Measurements from ENCODE around the gene TMEFF2. TPM values are rescaled to one million over a fixed set of nuclear protein-coding genes. Genes with fewer than 3 reads are reported as not detected.

Gene TMEFF2
- total and polyA plus RNA-seq, 2 of the 4 experiments (the other 2 are of a cell fraction) = 1.3 to 3.0 TPM

GRCh38 chr2:192016265-192016664 is 178.5 kb downstream of the TMEFF2 start:
- in situ Hi-C loops (cut with MboI; ENCODE audit: low sequenced_read_pairs) (no loop called here), dilution Hi-C loops (cut with HindIII; ENCODE audit: low sequenced_read_pairs, unreplicated experiment) (no loop called here), intact Hi-C loops (cut with micrococcal nuclease) (no loop called here)
- no peak overlapping the region for H4K8ac ChIP-seq (ENCODE audit: low read depth in 2 of 2, low read length in 2 of 2)
- no peaks in the 10 kb centered on the region for H3K79me1 ChIP-seq (ENCODE audit: low read depth in 1 of 2, low read length in 2 of 2)
- no peaks in the 10 kb centered on the region for H3K9me3 ChIP-seq (ENCODE audit: control insufficient read depth, insufficient read depth, low read length)
- BruUV-seq (replicated peaks) = no TSS peak
- no peaks in the 10 kb centered on the region for H4K20me1 ChIP-seq (ENCODE audit: insufficient read depth, low read length)
- no peak overlapping the region for H3K4me3 ChIP-seq (ENCODE audit: insufficient read depth, low read depth, low read length)
- H3K9me1 ChIP-seq (ENCODE audit: insufficient read depth, low read length) = no peaks in the 10 kb centered on the region
- H4K91ac ChIP-seq (ENCODE audit: insufficient read depth, low read depth, low read length) = no peak overlapping the region
- no peak overlapping the region for H2BK5ac ChIP-seq (ENCODE audit: low read depth, low read length, poor library complexity, severe bottlenecking)
- 0 out of 2 replicates have a peak overlapping the region, but pooled peaks have one; percentile 1 for H2BK120ac ChIP-seq (ENCODE audit: low read depth, low read length)
- no peak overlapping the region for H2AK5ac ChIP-seq (ENCODE audit: low read depth, low read length)
- H3K9ac ChIP-seq (ENCODE audit: low read depth, low read length) = no peak overlapping the region
- H3K14ac ChIP-seq (replicated peaks; ENCODE audit: low read depth, low read length) = no peak overlapping the region
- peak; percentile 85 for DNase-seq
- no peak overlapping the region for H3K23ac ChIP-seq (ENCODE audit: low read depth, low read length)
- ChIA-PET POLR2A (ENCODE audit: unreplicated experiment) (no interaction called here), CTCF (no interaction called here)
- WGBS, 2 experiments (ENCODE audit: extremely low coverage in 2 of 2, insufficient read length in 1 of 2) = no CpG with 5 or more reads among the region's 1 CpG
- ATAC-seq (ENCODE audit: low read depth) = peak; percentile 55
- no peak overlapping the region for H2AK9ac ChIP-seq (replicated peaks; ENCODE audit: low read depth, low read length, poor library complexity)
- H3K4ac ChIP-seq (ENCODE audit: low read depth, low read length) = no peak overlapping the region
- H3K27me3 ChIP-seq (ENCODE audit: control insufficient read depth, insufficient read depth, low read length) = no peaks in the 10 kb centered on the region
- H3K27ac ChIP-seq (ENCODE audit: insufficient read depth, low read length) = no peak overlapping the region
- no peak overlapping the region for H2AFZ ChIP-seq (replicated peaks; ENCODE audit: low read length, poor library complexity)
- no peak overlapping the region for H2BK20ac ChIP-seq (ENCODE audit: low read depth, low read length)
- peak overlapping the region; percentile 1; the same call in 1 of the 3 replicates for H2BK15ac ChIP-seq (ENCODE audit: low read depth, low read length)
- no peak overlapping the region for H3K18ac ChIP-seq (ENCODE audit: low read depth, low read length)
- no peaks in the 10 kb centered on the region for H3K36me3 ChIP-seq (ENCODE audit: control insufficient read depth, insufficient read depth, low read length)
- H4K5ac ChIP-seq (ENCODE audit: low read depth, low read length) = no peak overlapping the region
- H3K56ac ChIP-seq (ENCODE audit: extremely low read depth, insufficient read depth, low read length) = no peak overlapping the region
- no peak for TF ChIP-seq MAFK (IDR thresholded peaks at IDR 0.05; ENCODE audit: low read depth, low read length)
- TF ChIP-seq CHD1 (IDR thresholded peaks at IDR 0.05; ENCODE audit: low read depth, low read length) = no peak
- TF ChIP-seq SMC3 (IDR thresholded peaks at IDR 0.05; ENCODE audit: low read depth, low read length) = no peak
- no peak for TF ChIP-seq RFX5 (IDR thresholded peaks at IDR 0.05; ENCODE audit: low read depth, low read length)
- TF ChIP-seq FOS (IDR thresholded peaks at IDR 0.05; ENCODE audit: low read depth, low read length) = peak; percentile 35; the same call in 1 of the 2 replicates
- no peak for TF ChIP-seq BHLHE40 (IDR thresholded peaks at IDR 0.05; ENCODE audit: low read depth, low read length)
- TF ChIP-seq POLR2A (IDR thresholded peaks at IDR 0.05; ENCODE audit: low read depth, low read length) = no peak
- no peak for TF ChIP-seq NFE2L2 (IDR thresholded peaks at IDR 0.05; ENCODE audit: low read depth, low read length)
- no peak for TF ChIP-seq CTCF (conservative IDR thresholded peaks at IDR 0.05; ENCODE audit: low read depth, low read length)
- no peak overlapping the region; the same call in 1 of the 2 replicates for H3K4me2 ChIP-seq (ENCODE audit: low read depth, low read length)
- H3K4me1 ChIP-seq (ENCODE audit: control insufficient read depth, insufficient read depth, low read length) = peaks cover 3% of the 10 kb centered on the region; the same call in 1 of the 2 replicates

Data from IMR-90 (cell line).